GM12878 (cell line): ENCODE results near the gene SPRYD3. TPM values are rescaled to one million over a fixed set of nuclear protein-coding genes. Genes with fewer than 3 reads are reported as not detected.

Source experiments
- BACH1 ChIP-seq: fragments of 450-650 bp; IDR thresholded peaks from 2 replicates; pipeline ENCODE4 v1.6.1; 2017; ENCODE audit warnings: mild to moderate bottlenecking, borderline replicate concordance
- CREB1 ChIP-seq: IDR thresholded peaks from 2 replicates; pipeline ENCODE4 v1.6.1; 2012; ENCODE audit warnings: low read depth, mild to moderate bottlenecking, inconsistent platforms
- ETV6 ChIP-seq, 2 experiments: fragments of 450-650 bp in 1 of 2; IDR thresholded peaks in 1 of 2; conservative IDR thresholded peaks in 1 of 2; 2 replicates each; pipeline ENCODE4 v1.6.1; 2014; ENCODE audit warnings: antibody characterized with exemption in 1 of 2, borderline replicate concordance in 1 of 2, low read depth in 1 of 2, mild to moderate bottlenecking in 1 of 2, moderate library complexity in 1 of 2
- IKZF1 ChIP-seq: fragments of 450-650 bp; conservative IDR thresholded peaks from 2 replicates; pipeline ENCODE4 v1.6.1; 2017; ENCODE audit warnings: antibody characterized with exemption, mild to moderate bottlenecking
- IRF3 ChIP-seq: fragments of 450-650 bp; IDR thresholded peaks from 2 replicates; pipeline ENCODE4 v1.6.1; 2014; ENCODE audit warnings: mild to moderate bottlenecking
- JUND ChIP-seq: IDR thresholded peaks from 2 replicates; pipeline ENCODE4 v1.6.1; 2012; ENCODE audit warnings: low read depth, mild to moderate bottlenecking, low read length, improper control_type of control experiment, moderate library complexity
- MEF2A ChIP-seq: IDR thresholded peaks from 2 replicates; pipeline ENCODE4 v1.6.1; 2011; ENCODE audit warnings: low read depth, mild to moderate bottlenecking, low read length, moderate library complexity; ENCODE audit not compliant: insufficient read depth
- MLLT1 ChIP-seq: fragments of 450-650 bp; IDR thresholded peaks from 2 replicates; pipeline ENCODE4 v1.6.1; 2016; ENCODE audit warnings: mild to moderate bottlenecking
- NFYB ChIP-seq: IDR thresholded peaks from 2 replicates; pipeline ENCODE4 v1.6.1; 2011; ENCODE audit warnings: low read depth, mild to moderate bottlenecking, low read length, improper control_type of control experiment, moderate library complexity; ENCODE audit not compliant: insufficient read depth
- PBX3 ChIP-seq: IDR thresholded peaks from 2 replicates; pipeline ENCODE4 v1.6.1; 2011; ENCODE audit warnings: mild to moderate bottlenecking, low read depth, low read length, moderate library complexity; ENCODE audit not compliant: insufficient replicate concordance
- PML ChIP-seq: IDR thresholded peaks from 2 replicates; pipeline ENCODE4 v1.6.1; 2012; ENCODE audit warnings: low read length, inconsistent platforms
- POU2F2 ChIP-seq: IDR thresholded peaks from 3 replicates; pipeline ENCODE4 v1.6.1; 2011; ENCODE audit warnings: low read depth, mild to moderate bottlenecking, low read length, borderline replicate concordance
- RELA ChIP-seq: fragments of 450-650 bp; IDR thresholded peaks from 2 replicates; pipeline ENCODE4 v1.8.0; 2014; ENCODE audit warnings: borderline replicate concordance; ENCODE audit not compliant: partially characterized antibody
- SMARCA5 ChIP-seq: fragments of 450-650 bp; IDR thresholded peaks from 2 replicates; pipeline ENCODE4 v1.6.1; 2017; ENCODE audit warnings: mild to moderate bottlenecking
- SP1 ChIP-seq: IDR thresholded peaks from one replicate; pipeline ENCODE4 v1.6.1; 2011; ENCODE audit warnings: low read depth, low read length
- SRF ChIP-seq, 2 experiments: IDR thresholded peaks; 2 replicates each; pipeline ENCODE4 v1.6.1; 2011; ENCODE audit warnings: low read depth in 2 of 2, low read length in 2 of 2, mild to moderate bottlenecking in 1 of 2, moderate library complexity in 1 of 2
- STAT1 ChIP-seq: fragments of 450-650 bp; conservative IDR thresholded peaks from 2 replicates; pipeline ENCODE4 v1.6.1; 2014; ENCODE audit warnings: antibody characterized with exemption, mild to moderate bottlenecking
- TAF1 ChIP-seq: IDR thresholded peaks from 2 replicates; pipeline ENCODE4 v1.6.1; 2011; ENCODE audit warnings: mild to moderate bottlenecking, low read depth, low read length, borderline replicate concordance
- ZNF207 ChIP-seq: fragments of 450-650 bp; IDR thresholded peaks from 2 replicates; pipeline ENCODE4 v1.6.1; 2014; ENCODE audit warnings: antibody characterized with exemption, mild to moderate bottlenecking, borderline replicate concordance
- ZNF24 ChIP-seq: fragments of 450-650 bp; IDR thresholded peaks from 2 replicates; pipeline ENCODE4 v1.6.1; 2017; ENCODE audit warnings: antibody characterized with exemption, mild to moderate bottlenecking
- ZNF687 ChIP-seq: fragments of 450-650 bp; IDR thresholded peaks from 2 replicates; pipeline ENCODE4 v1.6.1; 2017; ENCODE audit warnings: mild to moderate bottlenecking, moderate library complexity
- polyA plus RNA-seq, 11 experiments: library from polyadenylated mRNA; depleted of rRNA in 4 of 11; unstranded in 6 of 11; stranded (reverse) in 5 of 11; fragments of >200 nt; fragmentation: Nextera tagmentation in 4 of 11; fragmentation: Illumina TruSeq in 1 of 11; extraction: Ambion mirVana in 4 of 11; extraction: Trizol in 1 of 11; gene quantifications; 1 replicate in 1 of 11; 2 replicates in 10 of 11; pipeline versions ENCODE4 v1.2.1 to v1.2.3, GENCODE V29; 2011 to 2016; ENCODE audit warnings: inconsistent platforms in 2 of 11, missing spikeins in 2 of 11, low read depth in 1 of 11
- total RNA-seq, 4 experiments: library from RNA; depleted of rRNA in 3 of 4; stranded (reverse); fragments of >200 nt in 3 of 4; fragmentation: Illumina TruSeq in 1 of 4; extraction: Trizol in 1 of 4; gene quantifications; 2 replicates each; pipeline versions ENCODE4 v1.2.1 to v1.2.3, GENCODE V29; 2013 to 2021

Gene SPRYD3
- total and polyA plus RNA-seq, 10 of the 15 experiments (the other 5 are each of a cell fraction or from before 2014, with no cell fraction given) = 2.3 to 26.4 (median 20.2) TPM

GRCh38 chr12:53079226-53080117 lies at the start of gene SPRYD3 (continued):
- TF ChIP-seq ZNF207 (0 out of 2 replicates have a peak, but pooled peaks have one; percentile 67), ZNF24 (no peak), SMARCA5 (peak; percentile 65; the same call in 1 of the 2 replicates), IKZF1 (peak; percentile 42), JUND (no peak), MLLT1 (peak; percentile 53; the same call in 1 of the 2 replicates), STAT1 (0 out of 2 replicates have a peak, but pooled peaks have one; percentile 49), SP1 (peak; percentile 98), IRF3 (peak; percentile 97), TAF1 (peak; percentile 69; the same call in 1 of the 2 replicates), PBX3 (peak; percentile 100), RELA (no peak), NFYB (peak; percentile 96), MEF2A (no peak), SRF (IDR thresholded peaks at IDR 0.05; ENCODE audit: low read depth in 2 of 2, low read length in 2 of 2) (no peak), ETV6 (conservative IDR thresholded peaks at IDR 0.05 in 1 of 2, IDR thresholded peaks at IDR 0.05 in 1 of 2; ENCODE audit: borderline replicate concordance in 1 of 2, low read depth in 1 of 2) (no peak), BACH1 (peak; percentile 81; the same call in 1 of the 2 replicates), ZNF687 (peak; percentile 79), CREB1 (peak; percentile 72; the same call in 1 of the 2 replicates), PML (peak; percentile 63; the same call in 1 of the 2 replicates), POU2F2 (peak; percentile 71; the same call in 2 of the 3 replicates)
